Testis (tissue), 2 donors: ENCODE results near the gene NUTF2.

Source experiments
- POLR2A ChIP-seq: fragments of 450-650 bp; IDR thresholded peaks from one replicate; pipeline ENCODE4 v1.6.1; 2017; ENCODE audit warnings: antibody characterized with exemption, mild to moderate bottlenecking, moderate library complexity
- TF ChIP-seq, protein P1 (sequence below), 3 experiments: fragments of 450-650 bp in 2 of 3; fragments of 200-600 bp in 1 of 3; sonication (generic) in 1 of 3; IDR thresholded peaks; one replicate each; pipeline ENCODE4 v1.5.1; 2016 to 2019; ENCODE audit warnings: antibody characterized with exemption in 3 of 3, mild to moderate bottlenecking in 2 of 3, moderate library complexity in 1 of 3

DNA sequence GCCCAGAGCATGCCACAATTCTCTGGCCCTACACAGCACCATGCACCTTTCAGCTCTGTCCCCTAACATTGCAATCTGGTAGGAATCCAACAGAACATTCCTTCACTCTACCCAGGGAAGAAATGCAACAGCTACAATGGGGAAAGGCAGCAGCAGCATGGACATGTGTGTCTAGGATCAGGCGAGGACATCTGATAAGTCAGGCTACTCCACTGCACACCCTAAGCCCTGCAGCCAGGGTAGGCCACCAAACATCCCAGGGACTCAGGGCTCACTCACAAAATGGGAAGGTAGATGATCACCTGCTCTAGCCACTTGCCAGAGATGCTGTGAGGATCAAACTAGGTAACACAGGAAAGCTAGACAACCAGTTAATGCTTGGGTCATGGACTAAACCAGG lies 45.5 kb upstream of the NUTF2 start:
- TF ChIP-seq, protein P1, sequence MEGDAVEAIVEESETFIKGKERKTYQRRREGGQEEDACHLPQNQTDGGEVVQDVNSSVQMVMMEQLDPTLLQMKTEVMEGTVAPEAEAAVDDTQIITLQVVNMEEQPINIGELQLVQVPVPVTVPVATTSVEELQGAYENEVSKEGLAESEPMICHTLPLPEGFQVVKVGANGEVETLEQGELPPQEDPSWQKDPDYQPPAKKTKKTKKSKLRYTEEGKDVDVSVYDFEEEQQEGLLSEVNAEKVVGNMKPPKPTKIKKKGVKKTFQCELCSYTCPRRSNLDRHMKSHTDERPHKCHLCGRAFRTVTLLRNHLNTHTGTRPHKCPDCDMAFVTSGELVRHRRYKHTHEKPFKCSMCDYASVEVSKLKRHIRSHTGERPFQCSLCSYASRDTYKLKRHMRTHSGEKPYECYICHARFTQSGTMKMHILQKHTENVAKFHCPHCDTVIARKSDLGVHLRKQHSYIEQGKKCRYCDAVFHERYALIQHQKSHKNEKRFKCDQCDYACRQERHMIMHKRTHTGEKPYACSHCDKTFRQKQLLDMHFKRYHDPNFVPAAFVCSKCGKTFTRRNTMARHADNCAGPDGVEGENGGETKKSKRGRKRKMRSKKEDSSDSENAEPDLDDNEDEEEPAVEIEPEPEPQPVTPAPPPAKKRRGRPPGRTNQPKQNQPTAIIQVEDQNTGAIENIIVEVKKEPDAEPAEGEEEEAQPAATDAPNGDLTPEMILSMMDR (IDR thresholded peaks at IDR 0.05), result no peak
- TF ChIP-seq POLR2A, result no peak
